Type B pancreatic cell (in vitro differentiated cells): ENCODE measurements around the gene NUBP1. TPM values are rescaled to one million over a fixed set of nuclear protein-coding genes. Genes with fewer than 3 reads are reported as not detected.

ENCODE experiments used
- DNase-seq: peaks from one replicate; pipeline ENCODE4 v3.0.0; 2021; ENCODE audit warnings: mixed read lengths; ENCODE audit not compliant: unreplicated experiment; ENCODE audit errors: extremely low spot score
- H3K27ac Mint-ChIP-seq: 2 replicates; pipeline ENCODE4 v1.8.0; 2021; ENCODE audit warnings: mild to moderate bottlenecking, mixed read lengths
- H3K27me3 Mint-ChIP-seq: 2 replicates; pipeline ENCODE4 v1.8.0; 2021; ENCODE audit warnings: mixed read lengths
- H3K36me3 Mint-ChIP-seq: 2 replicates; pipeline ENCODE4 v1.8.0; 2021; ENCODE audit warnings: mixed read lengths
- H3K4me1 Mint-ChIP-seq: one replicate; pipeline ENCODE4 v1.8.0; 2021; ENCODE audit warnings: mixed read lengths; ENCODE audit not compliant: unreplicated experiment
- H3K4me3 Mint-ChIP-seq: 2 replicates; pipeline ENCODE4 v1.8.0; 2021; ENCODE audit warnings: mild to moderate bottlenecking, mixed read lengths
- H3K9me3 Mint-ChIP-seq: 2 replicates; pipeline ENCODE4 v1.8.0; 2021; ENCODE audit warnings: mixed read lengths
- CTCF ChIP-seq: fragments of 200-600 bp; sonication (generic); conservative IDR thresholded peaks from 2 replicates; pipeline ENCODE4 v1.5.0; 2021; ENCODE audit warnings: antibody characterized with exemption, mild to moderate bottlenecking
- total RNA-seq: library from RNA; stranded (reverse); gene quantifications from 2 replicates; pipeline ENCODE4 v1.2.1, GENCODE V29; 2021; ENCODE audit warnings: low replicate concordance

Gene NUBP1
- total RNA-seq, 1 donor from 2014 or later, result 24.1 TPM

GRCh38 chr16:10817514-10817913 lies 73.9 kb downstream of the NUBP1 start:
- Mint-ChIP-seq H3K4me1 (peaks cover 7% of the 10 kb centered on the region), H3K9me3 (no peaks in the 10 kb centered on the region), H3K27me3 (peaks cover 6% of the 10 kb centered on the region), H3K4me3 (peak overlapping the region; percentile 74), H3K36me3 (no peaks in the 10 kb centered on the region), H3K27ac (peak overlapping the region; percentile 9)
- DNase-seq, result no peak
- TF ChIP-seq CTCF, result no peak

- Mint-ChIP-seq H3K4me1 (peaks cover 5% of the 10 kb centered on the region), H3K36me3 (no peaks in the 10 kb centered on the region), H3K27ac (peak within 1 kb of the TSS; percentile 9), H3K27me3 (peaks cover 6% of the 10 kb centered on the region), H3K4me3 (peak within 1 kb of the TSS; percentile 80), H3K9me3 (no peaks in the 10 kb centered on the region)
- no peak for DNase-seq
- peak; percentile 31 for TF ChIP-seq CTCF
Measured at GRCh38 chr16:10817963-10818941, 74.6 kb downstream of the NUBP1 start, which contains the start of gene TVP23A. TVP23A (minus strand) TSS chr16:10818794; CDS start chr16:10818493, 301 bp downstream.

Other genes starting within 250 kb of the NUBP1 start
- 36.3 and 57.9 TPM in 2 replicates for gene EMP2, start 163.2 kb upstream of the NUBP1 start, total RNA-seq
- 0.41 and 0.52 TPM in 2 replicates for gene TEKT5, start 48.9 kb upstream of the NUBP1 start, total RNA-seq
- gene TVP23A, start 75.0 kb downstream of the NUBP1 start, total RNA-seq, result 0.62 and 2.5 TPM in 2 replicates
- not detected in 2 replicates for gene CIITA, start 133.4 kb downstream of the NUBP1 start, total RNA-seq
- gene DEXI, start 198.6 kb downstream of the NUBP1 start, total RNA-seq, result 36.6 and 37.7 TPM in 2 replicates
- 33.4 and 36.8 TPM in 2 replicates for gene CLEC16A, start 200.7 kb downstream of the NUBP1 start, total RNA-seq